ENCODE results near the gene RELN.

The RELN gene

DNA sequence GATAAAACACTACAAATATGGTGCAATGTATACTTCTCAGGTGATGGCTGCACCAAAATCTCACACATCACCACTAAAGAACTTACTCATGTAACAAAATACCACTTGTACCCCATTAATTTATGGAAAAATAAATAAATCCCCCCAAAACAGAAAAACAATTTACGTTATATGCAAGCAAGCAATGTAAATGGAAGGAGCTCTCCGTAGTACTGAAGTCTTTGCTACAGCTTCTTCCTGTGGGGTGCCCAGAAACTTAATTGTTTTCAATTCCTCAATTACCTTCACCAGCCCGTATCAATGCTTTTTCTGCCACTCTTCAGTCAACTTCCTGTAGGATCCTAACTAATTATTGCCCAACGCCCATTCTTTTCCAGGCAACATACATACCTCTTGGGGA lies 138.1 kb downstream of the RELN start:
- Histone ChIP-seq H3K9ac (ENCODE audit: low read depth, low read length, poor library complexity, severe bottlenecking) (no peak overlapping the region), H3K4me2 (ENCODE audit: low read depth, low read length, poor library complexity, severe bottlenecking) (no peak overlapping the region), H3K4me3 (ENCODE audit: low read length, poor library complexity, severe bottlenecking) (no peak overlapping the region), H3K36me3 (ENCODE audit: insufficient read depth, low read length) (no peaks in the 10 kb centered on the region), H2AFZ (ENCODE audit: low read length) (no peak overlapping the region), H3K79me2 (ENCODE audit: insufficient read depth, low read length) (no peaks in the 10 kb centered on the region), H3K9me3 (ENCODE audit: insufficient read depth, low read depth, low read length) (no peaks in the 10 kb centered on the region), H3K4me1 (ENCODE audit: insufficient read depth, low read length, poor library complexity, severe bottlenecking) (no peaks in the 10 kb centered on the region), H3K9me2 (replicated peaks; ENCODE audit: low read depth, low read length) (no peaks in the 10 kb centered on the region), H3K27me3 (ENCODE audit: insufficient read depth, low read length, poor library complexity, severe bottlenecking) (no peaks in the 10 kb centered on the region), H3F3A (ENCODE audit: low read depth) (no peaks in the 10 kb centered on the region), H4K20me1 (ENCODE audit: insufficient read depth, low read length, poor library complexity, severe bottlenecking) (no peaks in the 10 kb centered on the region)
- TF ChIP-seq, protein P1, sequence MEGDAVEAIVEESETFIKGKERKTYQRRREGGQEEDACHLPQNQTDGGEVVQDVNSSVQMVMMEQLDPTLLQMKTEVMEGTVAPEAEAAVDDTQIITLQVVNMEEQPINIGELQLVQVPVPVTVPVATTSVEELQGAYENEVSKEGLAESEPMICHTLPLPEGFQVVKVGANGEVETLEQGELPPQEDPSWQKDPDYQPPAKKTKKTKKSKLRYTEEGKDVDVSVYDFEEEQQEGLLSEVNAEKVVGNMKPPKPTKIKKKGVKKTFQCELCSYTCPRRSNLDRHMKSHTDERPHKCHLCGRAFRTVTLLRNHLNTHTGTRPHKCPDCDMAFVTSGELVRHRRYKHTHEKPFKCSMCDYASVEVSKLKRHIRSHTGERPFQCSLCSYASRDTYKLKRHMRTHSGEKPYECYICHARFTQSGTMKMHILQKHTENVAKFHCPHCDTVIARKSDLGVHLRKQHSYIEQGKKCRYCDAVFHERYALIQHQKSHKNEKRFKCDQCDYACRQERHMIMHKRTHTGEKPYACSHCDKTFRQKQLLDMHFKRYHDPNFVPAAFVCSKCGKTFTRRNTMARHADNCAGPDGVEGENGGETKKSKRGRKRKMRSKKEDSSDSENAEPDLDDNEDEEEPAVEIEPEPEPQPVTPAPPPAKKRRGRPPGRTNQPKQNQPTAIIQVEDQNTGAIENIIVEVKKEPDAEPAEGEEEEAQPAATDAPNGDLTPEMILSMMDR (conservative IDR thresholded peaks at IDR 0.05; ENCODE audit: low read length) = no peak
- no peak for TF ChIP-seq EZH2phosphoT487 (IDR thresholded peaks at IDR 0.05; ENCODE audit: borderline replicate concordance)

DNA sequence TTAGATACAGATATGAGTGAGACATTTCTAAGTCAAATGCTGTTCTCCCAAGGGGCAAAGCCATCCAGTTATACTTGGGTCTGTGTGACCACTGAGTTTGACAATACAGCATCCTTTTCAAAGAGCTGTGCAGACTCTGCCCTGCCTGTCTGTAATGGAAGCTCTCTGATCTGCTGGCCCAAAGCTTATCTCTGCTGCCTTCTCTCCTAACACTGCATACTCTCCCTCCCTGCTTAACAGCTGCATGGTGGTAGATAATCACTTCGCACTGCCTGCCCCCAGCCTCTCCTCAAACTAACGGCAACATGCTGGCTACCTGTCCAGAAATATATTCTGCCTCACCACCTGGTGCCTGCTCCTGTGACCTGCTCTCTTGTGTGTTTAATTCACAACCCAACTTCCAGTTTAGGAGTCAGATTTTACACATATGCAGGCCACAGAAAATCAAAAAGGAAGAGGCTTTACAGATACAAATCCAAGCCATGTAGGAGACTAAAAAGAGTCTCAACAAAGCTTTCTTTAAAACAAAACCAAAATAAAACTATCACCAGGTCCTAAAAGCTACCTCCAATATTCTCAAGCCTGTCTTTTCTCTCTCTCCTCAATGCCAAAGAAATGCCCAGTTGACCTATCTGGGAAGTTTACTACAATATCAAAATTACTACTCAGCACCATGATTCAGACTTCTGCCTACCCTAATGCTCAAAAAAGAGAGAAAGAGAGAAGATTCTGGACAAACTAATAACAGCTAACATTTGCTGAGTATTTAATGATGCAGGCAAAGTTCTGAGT lies 145.6 kb downstream of the RELN start:
- no peaks in the 10 kb centered on the region for H3K79me2 ChIP-seq (ENCODE audit: insufficient read depth, low read length)
- no peaks in the 10 kb centered on the region for H3K9me3 ChIP-seq (ENCODE audit: insufficient read depth, low read depth, low read length)
- no peak overlapping the region for H3K9ac ChIP-seq (ENCODE audit: low read depth, low read length, poor library complexity, severe bottlenecking)
- no peaks in the 10 kb centered on the region for H3F3A ChIP-seq (ENCODE audit: low read depth)
- H3K9me2 ChIP-seq (replicated peaks; ENCODE audit: low read depth, low read length) = no peaks in the 10 kb centered on the region
- H3K4me3 ChIP-seq (ENCODE audit: low read length, poor library complexity, severe bottlenecking) = no peak overlapping the region
- H3K4me1 ChIP-seq (ENCODE audit: insufficient read depth, low read length, poor library complexity, severe bottlenecking) = no peaks in the 10 kb centered on the region
- H3K27me3 ChIP-seq (ENCODE audit: insufficient read depth, low read length, poor library complexity, severe bottlenecking) = no peaks in the 10 kb centered on the region
- TF ChIP-seq EZH2phosphoT487 (IDR thresholded peaks at IDR 0.05; ENCODE audit: borderline replicate concordance) = no peak
- TF ChIP-seq, protein P1 (conservative IDR thresholded peaks at IDR 0.05; ENCODE audit: low read length) = no peak
- H2AFZ ChIP-seq (ENCODE audit: low read length) = no peak overlapping the region
- no peak overlapping the region for H3K4me2 ChIP-seq (ENCODE audit: low read depth, low read length, poor library complexity, severe bottlenecking)
- no peaks in the 10 kb centered on the region for H4K20me1 ChIP-seq (ENCODE audit: insufficient read depth, low read length, poor library complexity, severe bottlenecking)
- H3K36me3 ChIP-seq (ENCODE audit: insufficient read depth, low read length) = no peaks in the 10 kb centered on the region

DNA sequence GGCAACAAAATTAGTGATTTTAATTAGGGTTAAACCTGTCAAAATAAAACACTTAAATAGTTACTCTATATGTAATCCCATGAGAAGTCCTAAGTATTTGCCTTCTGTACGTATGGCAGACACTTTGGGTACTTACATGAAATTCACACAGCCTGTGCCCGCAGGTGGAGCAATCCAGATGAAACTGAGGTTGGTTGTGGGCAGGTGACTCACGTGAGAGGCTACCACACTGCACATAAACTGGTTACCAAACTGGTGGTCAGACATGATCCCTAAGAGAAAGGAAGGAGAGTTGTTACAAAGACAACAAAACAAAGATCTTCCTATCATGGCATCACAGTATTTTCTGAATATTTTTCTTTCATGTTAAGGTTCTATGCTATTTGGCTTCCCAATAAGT lies 156.1 kb downstream of the RELN start:
- no peaks in the 10 kb centered on the region for H3F3A ChIP-seq (ENCODE audit: low read depth)
- TF ChIP-seq, protein P1 (conservative IDR thresholded peaks at IDR 0.05; ENCODE audit: low read length) = no peak
- TF ChIP-seq EZH2phosphoT487 (IDR thresholded peaks at IDR 0.05; ENCODE audit: borderline replicate concordance) = no peak
- H3K9me2 ChIP-seq (replicated peaks; ENCODE audit: low read depth, low read length) = no peaks in the 10 kb centered on the region
- H3K4me3 ChIP-seq (ENCODE audit: low read length, poor library complexity, severe bottlenecking) = no peak overlapping the region
- no peaks in the 10 kb centered on the region for H3K36me3 ChIP-seq (ENCODE audit: insufficient read depth, low read length)
- peaks cover 3% of the 10 kb centered on the region for H3K4me1 ChIP-seq (ENCODE audit: insufficient read depth, low read length, poor library complexity, severe bottlenecking)
- no peak overlapping the region for H2AFZ ChIP-seq (ENCODE audit: low read length)
- H4K20me1 ChIP-seq (ENCODE audit: insufficient read depth, low read length, poor library complexity, severe bottlenecking) = no peaks in the 10 kb centered on the region
- no peaks in the 10 kb centered on the region for H3K27me3 ChIP-seq (ENCODE audit: insufficient read depth, low read length, poor library complexity, severe bottlenecking)
- no peak overlapping the region for H3K4me2 ChIP-seq (ENCODE audit: low read depth, low read length, poor library complexity, severe bottlenecking)
- no peak overlapping the region for H3K9ac ChIP-seq (ENCODE audit: low read depth, low read length, poor library complexity, severe bottlenecking)
- H3K79me2 ChIP-seq (ENCODE audit: insufficient read depth, low read length) = no peaks in the 10 kb centered on the region
- H3K9me3 ChIP-seq (ENCODE audit: insufficient read depth, low read depth, low read length) = no peaks in the 10 kb centered on the region
